GM19463 (cell line): Measurements from ENCODE around the gene HES4.
A peak's percentile ranks its signal among the peaks of the same experiment; 100 is the strongest.
"Not testable (repeated sequence)": the region's sequence is repeated elsewhere in the genome, so short reads cannot be mapped to it uniquely, and the experiment has no call there.

Experiments used
- ATAC-seq: cut with Tn5 transposase; IDR thresholded peaks from one replicate; pipeline ENCODE4 v1.9.1; 2021; ENCODE audit warnings: mild to moderate bottlenecking, moderate library complexity; ENCODE audit not compliant: unreplicated experiment

HES4 gene

GRCh38 chr1:1019122-1019999, 19.5 kb upstream of the HES4 start:
- ATAC-seq: peak; percentile 68

- ATAC-seq: not testable (repeated sequence)
Measured at GRCh38 chr1:1018321-1018685, 18.4 kb upstream of the HES4 start.

DNA sequence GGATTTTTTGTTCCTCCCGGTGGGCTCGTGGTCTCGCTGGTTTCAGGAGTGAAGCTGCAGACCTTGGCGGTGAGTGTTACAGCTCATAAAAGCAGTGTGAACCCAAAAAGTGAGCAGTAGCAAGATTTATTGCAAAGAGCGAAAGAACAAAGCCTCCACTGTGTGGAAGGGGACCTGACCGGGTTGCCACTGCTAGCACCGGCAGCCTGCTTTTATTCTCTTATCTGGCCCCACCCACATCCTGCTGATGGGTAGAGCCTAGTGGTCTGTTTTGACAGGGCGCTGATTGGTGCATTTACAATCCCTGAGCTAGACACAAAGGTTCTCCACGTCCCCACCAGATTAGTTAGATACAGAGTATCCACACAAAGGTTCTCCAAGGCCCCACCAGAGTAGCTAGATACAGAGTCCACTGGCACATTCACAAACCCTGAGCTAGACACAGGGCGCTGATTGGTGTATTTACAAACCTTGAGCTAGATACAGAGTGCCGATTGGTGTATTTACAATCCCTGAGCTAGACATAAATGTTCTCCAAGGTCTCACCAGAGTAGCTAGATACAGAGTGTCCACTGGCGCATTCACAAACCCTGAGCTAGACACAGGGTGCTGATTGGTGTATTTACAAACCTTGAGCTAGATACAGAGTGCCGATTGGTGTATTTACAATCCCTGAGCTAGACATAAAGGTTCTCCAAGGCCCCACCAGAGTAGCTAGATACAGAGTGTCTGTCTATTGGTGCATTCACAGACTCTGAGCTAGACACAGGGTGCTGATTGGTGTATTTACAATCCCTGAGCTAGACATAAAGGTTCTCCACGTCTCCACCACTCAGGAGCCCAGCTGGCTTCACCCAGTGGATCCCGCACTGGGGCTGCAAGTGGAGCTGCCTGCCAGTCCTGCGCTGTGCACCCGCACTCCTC, 17.8 kb upstream of the HES4 start:
- not testable (repeated sequence) for ATAC-seq

GRCh38 chr1:1014799-1015681, 15.1 kb upstream of the HES4 start:
- ATAC-seq: no peak

- no peak for ATAC-seq
Measured at GRCh38 chr1:1013922-1014648, 14.2 kb upstream of the HES4 start.

- ATAC-seq: peak; percentile 86
Measured at GRCh38 chr1:1013105-1013921, 13.4 kb upstream of the HES4 start, which contains the start of gene ISG15. Gene ISG15, plus strand, starts transcription at chr1:1013497. Its CDS starts 77 bp downstream, at chr1:1013574.

DNA sequence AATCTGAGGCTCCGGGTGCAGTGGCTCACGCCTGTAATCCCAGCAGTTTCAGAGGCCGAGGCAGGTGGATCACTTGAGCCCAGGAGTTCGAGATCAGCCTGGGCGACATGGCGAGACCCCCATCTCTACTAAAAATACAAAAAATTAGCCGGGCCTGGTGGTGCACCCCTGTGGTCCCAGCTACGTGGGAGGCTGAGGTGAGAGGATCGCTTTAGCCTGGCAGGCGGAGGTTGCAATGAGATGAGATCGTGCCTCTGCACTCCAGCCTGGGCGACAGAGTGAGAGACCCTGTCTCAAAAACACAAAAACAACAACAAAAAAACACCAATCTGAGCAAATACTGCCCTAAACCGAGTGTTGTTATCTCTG, 12.8 kb upstream of the HES4 start:
- ATAC-seq: not testable (repeated sequence)

GRCh38 chr1:1011396-1011949, 11.6 kb upstream of the HES4 start:
- no peak for ATAC-seq

DNA sequence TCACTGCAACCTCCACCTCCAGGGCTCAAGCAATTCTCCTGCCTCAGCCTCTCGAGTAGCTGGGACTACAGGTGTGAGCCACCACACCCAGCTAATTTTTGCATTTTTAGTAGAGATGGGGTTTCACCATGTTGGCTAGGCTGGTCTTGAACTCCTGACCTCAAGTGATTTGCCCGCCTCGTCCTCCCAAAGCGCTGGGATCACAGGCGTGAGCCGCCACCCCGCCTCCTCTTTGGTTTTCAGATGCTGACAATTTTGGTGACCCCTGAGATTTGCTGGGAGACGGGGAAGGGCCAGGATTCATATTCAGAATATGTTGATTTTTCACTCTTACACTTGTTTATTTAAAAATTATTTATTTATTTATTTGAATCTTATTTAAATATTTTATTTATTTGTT, 10.2 kb upstream of the HES4 start:
- ATAC-seq: not testable (repeated sequence)

DNA sequence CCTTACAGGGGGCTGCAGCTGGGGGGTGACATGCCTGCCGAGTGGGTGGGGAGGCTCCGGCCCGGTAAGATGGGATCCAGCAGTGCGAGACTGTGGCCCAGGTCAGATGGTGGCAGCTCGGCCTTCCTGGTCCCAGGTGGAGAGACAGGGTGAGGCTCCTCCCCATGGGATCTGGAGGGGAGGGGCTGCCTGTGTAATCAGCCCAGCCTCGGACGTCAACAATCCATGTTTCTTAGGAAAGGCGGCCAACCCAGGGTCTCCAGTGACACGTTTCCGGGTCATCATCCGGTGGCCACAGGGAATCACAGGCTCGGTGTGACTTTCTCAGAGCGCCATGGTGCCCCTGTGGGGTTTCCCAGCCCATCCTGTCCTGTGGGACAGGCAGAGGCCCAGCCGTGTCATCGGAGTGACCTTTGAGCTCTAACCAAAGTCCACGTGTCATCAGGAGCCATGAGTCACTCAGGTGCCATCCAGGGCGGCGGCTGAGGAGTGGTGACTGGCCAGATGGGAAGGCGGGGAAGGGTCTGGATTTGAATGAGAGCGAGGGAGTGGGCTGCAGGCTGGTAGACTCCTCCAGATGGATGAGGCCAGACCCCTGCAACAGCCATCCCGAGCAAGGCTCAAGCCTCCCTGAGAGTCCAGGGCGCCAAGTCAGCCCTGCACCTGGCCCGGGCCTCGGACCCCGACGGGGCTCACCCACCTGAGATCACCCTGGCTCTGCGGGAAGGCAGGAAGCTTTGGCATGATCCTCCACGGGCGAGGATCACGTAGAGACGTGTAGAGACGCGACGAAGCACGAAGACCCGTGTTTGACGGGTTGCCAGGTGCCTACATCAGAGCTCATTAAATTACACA, 6.6 kb upstream of the HES4 start:
- ATAC-seq: no peak

DNA sequence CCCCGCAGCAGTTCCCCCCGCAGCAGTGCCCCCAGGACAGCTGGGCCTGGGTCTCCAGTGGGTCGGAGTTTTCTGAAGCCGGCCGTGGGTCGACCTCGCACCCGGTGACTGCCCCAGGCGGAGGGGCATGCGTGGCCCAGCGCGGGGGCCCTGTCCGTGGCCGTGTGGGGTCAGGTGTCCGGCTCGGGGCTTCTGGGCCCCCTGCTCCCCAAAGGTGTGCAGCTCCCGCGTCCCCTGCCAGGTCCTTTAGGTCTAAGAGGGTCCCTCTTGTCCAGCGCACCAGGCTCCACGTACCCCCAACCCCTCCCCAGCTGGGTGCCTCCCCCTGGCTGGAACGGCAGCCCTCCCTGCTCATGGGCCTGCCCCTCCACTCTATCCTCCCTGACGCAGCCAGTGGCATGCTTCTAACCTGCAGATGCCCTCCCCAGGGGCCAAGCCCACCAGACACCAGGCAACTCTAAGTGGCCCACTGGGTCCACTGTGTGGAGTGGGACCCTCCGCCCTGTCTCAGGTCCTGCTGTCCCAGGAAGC, 5.9 kb upstream of the HES4 start:
- ATAC-seq: no peak

DNA sequence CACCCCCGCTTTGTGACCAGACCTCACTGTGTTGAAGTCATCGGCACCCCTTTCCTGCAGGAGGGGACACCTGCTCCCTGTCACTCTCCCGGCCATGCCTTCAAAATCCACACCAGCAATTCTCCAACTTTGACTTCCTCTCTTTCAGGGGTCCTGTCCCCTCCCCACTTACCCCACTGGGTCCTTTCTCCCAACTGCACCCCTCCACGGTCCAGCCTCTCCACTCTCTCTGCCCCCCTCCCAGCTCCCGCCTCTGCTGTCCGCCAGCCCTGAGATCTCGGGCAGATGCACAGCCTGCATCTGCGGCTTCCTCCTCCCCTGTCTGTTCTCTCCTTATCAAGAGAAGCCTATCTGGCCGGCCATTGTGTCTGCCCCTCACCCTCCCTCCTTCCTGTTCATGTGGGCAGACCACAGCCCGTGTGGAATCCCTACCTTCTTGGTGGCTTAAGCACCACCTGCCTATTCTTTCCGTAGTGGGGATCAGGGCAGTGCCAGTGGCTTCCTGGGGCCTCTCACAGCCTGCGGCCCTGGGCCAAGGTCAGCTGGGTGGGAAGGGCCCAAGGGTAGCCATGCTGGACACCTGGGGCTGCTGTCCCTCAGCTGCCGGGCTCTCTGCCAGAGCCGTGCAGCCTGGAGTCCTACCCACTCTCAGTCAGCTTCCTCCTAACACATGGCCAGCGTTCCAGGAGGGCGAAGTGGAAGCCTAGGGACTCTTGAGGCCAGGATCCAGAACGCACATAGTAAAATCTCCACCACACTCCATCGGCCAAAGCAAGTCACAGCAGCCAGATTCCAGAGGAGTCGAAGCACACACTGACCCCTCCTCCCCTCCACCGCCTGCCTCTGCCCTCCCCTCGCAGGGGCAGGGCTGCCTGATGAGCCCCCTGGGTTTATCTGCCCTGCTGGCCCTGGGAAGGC, 5.1 kb upstream of the HES4 start:
- ATAC-seq: no peak

- no peak for ATAC-seq
Measured at GRCh38 chr1:1004420-1004779, 4.5 kb upstream of the HES4 start.

- no peak for ATAC-seq
Measured at GRCh38 chr1:1003618-1004419, 3.9 kb upstream of the HES4 start.

DNA sequence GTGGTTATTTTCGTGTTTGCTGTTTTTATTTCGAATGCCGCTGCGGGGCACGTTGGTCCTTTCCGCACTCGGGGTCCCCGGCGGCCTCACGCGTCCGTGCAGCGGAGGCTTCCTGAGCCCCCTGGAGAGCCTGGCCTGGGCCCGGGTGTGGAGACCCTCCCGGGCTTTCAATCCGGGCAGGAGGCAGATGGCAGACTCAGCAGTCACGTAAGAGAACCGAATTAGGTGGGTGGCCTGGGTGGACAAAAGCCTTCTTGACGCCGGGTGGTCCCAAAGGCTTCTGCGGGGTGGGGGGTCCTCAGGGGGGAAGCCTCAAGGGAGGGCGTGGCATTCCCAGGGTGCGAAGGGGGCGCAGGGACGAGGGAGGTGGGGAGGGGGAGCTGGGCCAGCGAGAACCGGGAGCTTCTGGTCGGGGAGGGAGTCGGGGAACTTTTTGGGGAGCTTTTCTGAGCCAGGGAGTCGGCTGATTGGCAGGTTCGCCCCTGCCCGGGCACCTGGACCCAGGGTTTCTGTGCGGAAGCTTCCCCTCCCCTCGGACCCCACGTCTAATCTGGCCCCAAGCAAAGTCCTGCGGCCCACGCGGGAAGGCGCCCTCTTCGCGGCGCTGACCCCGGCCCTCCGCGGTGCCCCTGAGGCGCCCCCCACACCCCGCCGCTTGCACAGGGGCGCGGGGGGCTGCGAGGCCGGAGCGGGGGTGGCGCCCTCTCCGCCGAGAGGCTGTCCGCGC, 1.3 kb upstream of the HES4 start:
- ATAC-seq: no peak
